Astrocyte of the cerebellum (primary cell): Measurements from ENCODE around the gene TECTB.

Experiments
- DNase-seq: peaks from one replicate; pipeline ENCODE4 v3.0.0-alpha.2; 2011; ENCODE audit warnings: low read depth
- H3K4me3 ChIP-seq: 2 replicates; pipeline ENCODE4 v1.5.1; 2011; ENCODE audit warnings: mild to moderate bottlenecking, low read depth, low read length, moderate library complexity
- CTCF ChIP-seq: IDR thresholded peaks from 2 replicates; pipeline ENCODE4 v1.5.1; 2012; ENCODE audit warnings: low read length, low read depth, moderate library complexity, mild to moderate bottlenecking; ENCODE audit errors: missing control alignments
- in situ Hi-C: cut with HindIII; loops from 2 replicates; pipeline ENCODE4 v1.10.0; 2017; ENCODE audit warnings: low sequenced_read_pairs

The TECTB gene

GRCh38 chr10:112351146-112351545, 67.9 kb downstream of the TECTB start:
- no peak for TF ChIP-seq CTCF
- DNase-seq: no peak
- no peak overlapping the region for H3K4me3 ChIP-seq
- in situ Hi-C loops: no loop called here

- in situ Hi-C loops: no loop called here
- no peak overlapping the region for H3K4me3 ChIP-seq
- no peak for DNase-seq
- TF ChIP-seq CTCF: no peak
Measured at GRCh38 chr10:112352044-112352443, 68.8 kb downstream of the TECTB start.

GRCh38 chr10:112353046-112353445, 69.8 kb downstream of the TECTB start:
- no peak for DNase-seq
- TF ChIP-seq CTCF: no peak
- no peak overlapping the region for H3K4me3 ChIP-seq
- in situ Hi-C loops: no loop called here
